Osteocyte (in vitro differentiated cells): ENCODE results near the gene RPTOR. TPM values are rescaled to one million over a fixed set of nuclear protein-coding genes. Genes with fewer than 3 reads are reported as not detected.

Source experiments
- DNase-seq: peaks from one replicate; pipeline ENCODE4 v3.0.0; 2021; ENCODE audit warnings: mixed read lengths; ENCODE audit not compliant: unreplicated experiment; ENCODE audit errors: extremely low spot score
- H3K27ac Mint-ChIP-seq: one replicate; pipeline ENCODE4 v1.8.0; 2021; ENCODE audit warnings: mild to moderate bottlenecking, mixed read lengths; ENCODE audit not compliant: unreplicated experiment
- H3K27me3 Mint-ChIP-seq: one replicate; pipeline ENCODE4 v1.8.0; 2021; ENCODE audit warnings: mixed read lengths; ENCODE audit not compliant: unreplicated experiment
- H3K36me3 Mint-ChIP-seq: one replicate; pipeline ENCODE4 v1.8.0; 2021; ENCODE audit warnings: mixed read lengths; ENCODE audit not compliant: unreplicated experiment
- H3K4me1 Mint-ChIP-seq: one replicate; pipeline ENCODE4 v1.8.0; 2021; ENCODE audit warnings: mixed read lengths; ENCODE audit not compliant: unreplicated experiment
- H3K4me3 Mint-ChIP-seq: one replicate; pipeline ENCODE4 v1.8.0; 2021; ENCODE audit warnings: mild to moderate bottlenecking, moderate library complexity, mixed read lengths; ENCODE audit not compliant: unreplicated experiment
- H3K9me3 Mint-ChIP-seq: one replicate; pipeline ENCODE4 v1.8.0; 2021; ENCODE audit warnings: mixed read lengths; ENCODE audit not compliant: unreplicated experiment
- CTCF ChIP-seq: fragments of 200-600 bp; sonication (generic); IDR thresholded peaks from 2 replicates; pipeline ENCODE4 v1.5.0; 2021; ENCODE audit warnings: antibody characterized with exemption, mild to moderate bottlenecking, moderate library complexity
- total RNA-seq: library from RNA; stranded (reverse); gene quantifications from 2 replicates; pipeline ENCODE4 v1.2.1, GENCODE V29; 2021

RPTOR gene
- total RNA-seq, 1 donor from 2014 or later = 36.0 TPM

- H3K4me3 Mint-ChIP-seq = no peak overlapping the region
- H3K4me1 Mint-ChIP-seq = peaks cover 51% of the 10 kb centered on the region
- peaks cover 5% of the 10 kb centered on the region for H3K36me3 Mint-ChIP-seq
- no peaks in the 10 kb centered on the region for H3K27me3 Mint-ChIP-seq
- TF ChIP-seq CTCF = no peak
- no peak overlapping the region for H3K27ac Mint-ChIP-seq
- no peak for DNase-seq
- H3K9me3 Mint-ChIP-seq = peaks cover 3% of the 10 kb centered on the region
Observed at GRCh38 chr17:80719449-80719848, 174.8 kb downstream of the RPTOR start.

- peaks cover under 1% of the 10 kb centered on the region for H3K9me3 Mint-ChIP-seq
- TF ChIP-seq CTCF = no peak
- H3K27ac Mint-ChIP-seq = no peak overlapping the region
- H3K4me1 Mint-ChIP-seq = peaks cover 66% of the 10 kb centered on the region
- no peak for DNase-seq
- H3K4me3 Mint-ChIP-seq = no peak overlapping the region
- peaks cover 3% of the 10 kb centered on the region for H3K36me3 Mint-ChIP-seq
- no peaks in the 10 kb centered on the region for H3K27me3 Mint-ChIP-seq
Observed at GRCh38 chr17:80720610-80721577, 176.3 kb downstream of the RPTOR start.

- no peaks in the 10 kb centered on the region for H3K9me3 Mint-ChIP-seq
- no peak for DNase-seq
- H3K27ac Mint-ChIP-seq = no peak overlapping the region
- H3K36me3 Mint-ChIP-seq = peaks cover 3% of the 10 kb centered on the region
- no peak for TF ChIP-seq CTCF
- H3K27me3 Mint-ChIP-seq = no peaks in the 10 kb centered on the region
- peaks cover 64% of the 10 kb centered on the region for H3K4me1 Mint-ChIP-seq
- H3K4me3 Mint-ChIP-seq = no peak overlapping the region
Observed at GRCh38 chr17:80722661-80723060, 178.0 kb downstream of the RPTOR start.

- Mint-ChIP-seq H3K27me3 (no peaks in the 10 kb centered on the region), H3K4me3 (peak overlapping the region; percentile 68), H3K36me3 (peaks cover 3% of the 10 kb centered on the region), H3K27ac (peak overlapping the region; percentile 88), H3K9me3 (no peaks in the 10 kb centered on the region), H3K4me1 (peaks cover 72% of the 10 kb centered on the region)
- no peak for TF ChIP-seq CTCF
- DNase-seq = no peak
Observed at GRCh38 chr17:80724775-80725266, 180.2 kb downstream of the RPTOR start.

GRCh38 chr17:80725517-80725916 is 180.9 kb downstream of the RPTOR start:
- DNase-seq = no peak
- Mint-ChIP-seq H3K27me3 (no peaks in the 10 kb centered on the region), H3K36me3 (peaks cover 3% of the 10 kb centered on the region), H3K27ac (peak overlapping the region; percentile 88), H3K9me3 (no peaks in the 10 kb centered on the region), H3K4me3 (peak overlapping the region; percentile 68), H3K4me1 (peaks cover 70% of the 10 kb centered on the region)
- TF ChIP-seq CTCF = no peak
